Measurements from ENCODE around the gene KITLG.
"Not testable (repeated sequence)": the region's sequence is repeated elsewhere in the genome, so short reads cannot be mapped to it uniquely, and the experiment has no call there.

KITLG gene, protein sequence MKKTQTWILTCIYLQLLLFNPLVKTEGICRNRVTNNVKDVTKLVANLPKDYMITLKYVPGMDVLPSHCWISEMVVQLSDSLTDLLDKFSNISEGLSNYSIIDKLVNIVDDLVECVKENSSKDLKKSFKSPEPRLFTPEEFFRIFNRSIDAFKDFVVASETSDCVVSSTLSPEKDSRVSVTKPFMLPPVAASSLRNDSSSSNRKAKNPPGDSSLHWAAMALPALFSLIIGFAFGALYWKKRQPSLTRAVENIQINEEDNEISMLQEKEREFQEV

DNA sequence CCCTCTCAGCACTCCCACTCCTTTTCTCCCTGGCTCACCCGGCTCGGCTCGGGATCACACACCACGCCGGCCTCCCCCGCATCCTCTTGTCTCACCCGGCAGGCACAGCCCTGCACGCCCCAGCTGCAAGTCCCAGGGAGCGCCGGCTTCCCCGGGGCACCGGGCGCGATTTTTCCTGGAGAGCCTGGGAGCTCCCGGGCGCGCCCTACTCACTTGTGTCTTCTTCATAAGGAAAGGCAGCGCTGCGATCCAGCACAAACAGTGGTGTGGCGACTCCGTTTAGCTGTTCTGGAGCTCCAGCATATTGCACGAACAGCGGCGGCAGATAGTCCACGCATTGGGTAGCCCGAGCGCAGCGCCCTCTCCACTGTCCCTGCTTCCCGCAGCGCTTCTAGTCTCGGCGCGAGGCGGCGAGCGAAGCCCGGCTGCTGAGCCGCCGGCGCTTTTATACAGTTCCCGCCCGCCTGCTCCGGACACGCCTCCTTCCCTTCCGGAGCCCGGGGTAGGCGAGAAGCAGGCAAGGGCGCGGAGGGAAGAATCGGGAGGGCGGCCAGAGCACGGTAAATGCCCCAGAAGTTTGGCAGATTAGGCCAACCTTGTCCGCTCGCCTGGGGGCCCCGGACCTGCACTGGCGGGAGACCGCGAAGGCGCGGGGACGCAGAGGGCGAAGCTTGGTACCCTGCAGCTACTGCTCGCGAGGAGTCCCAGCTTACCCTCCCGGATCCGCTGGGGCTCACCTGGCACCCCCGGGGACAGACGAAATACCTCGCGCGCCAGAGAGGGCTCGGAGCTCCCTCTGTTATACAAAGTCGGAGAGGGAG is at the start of gene KITLG:
KITLG (minus strand) TSS at position 421 of the 821 bp plus-strand sequence; CDS start at position 228, 193 bp downstream.
- no peak within 1 kb of the TSS for H3K27ac Mint-ChIP-seq
- no peaks in the 10 kb centered on the region for H3K36me3 Mint-ChIP-seq
- peaks cover 12% of the 10 kb centered on the region for H3K4me1 Mint-ChIP-seq (ENCODE audit: low read depth)
- peaks cover 26% of the 10 kb centered on the region for H3K27me3 Mint-ChIP-seq
- H3K4me3 Mint-ChIP-seq = peak within 1 kb of the TSS; percentile 51
- H3K9me3 Mint-ChIP-seq (ENCODE audit: low read depth) = peaks cover 3% of the 10 kb centered on the region

DNA sequence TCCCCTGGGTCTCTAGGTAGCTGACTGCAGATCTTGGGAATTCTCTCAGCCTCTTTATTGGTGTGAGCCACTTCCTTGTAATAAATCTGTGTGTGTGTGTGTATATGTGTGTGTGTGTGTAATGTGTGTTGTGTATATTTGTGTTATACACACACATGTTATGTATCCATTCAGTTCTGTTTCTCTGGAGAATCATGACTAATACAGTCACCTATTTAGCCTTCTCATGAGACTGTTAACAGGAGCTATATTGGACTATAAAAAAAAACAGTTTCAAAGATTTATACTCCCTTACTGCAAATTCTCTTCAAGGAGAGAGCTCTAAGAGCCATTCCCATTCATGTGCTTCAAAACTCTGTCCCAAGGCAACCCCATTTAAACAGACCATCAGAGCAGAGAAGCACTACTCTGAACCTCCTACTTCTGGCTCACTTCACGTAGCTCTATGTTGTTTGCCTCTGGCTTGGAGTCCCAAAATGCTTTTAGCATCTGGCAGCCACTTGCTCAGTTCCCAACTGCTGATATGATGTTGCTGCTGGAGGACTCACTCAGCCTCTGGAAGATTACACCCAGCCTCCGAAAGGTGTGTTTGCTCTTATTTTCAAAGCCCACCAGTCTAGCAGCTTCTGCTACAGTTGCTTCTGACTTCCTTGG is 48.7 kb upstream of the KITLG start:
- H3K9me3 Mint-ChIP-seq (ENCODE audit: low read depth) = no peaks in the 10 kb centered on the region
- no peak overlapping the region for H3K27ac Mint-ChIP-seq
- H3K27me3 Mint-ChIP-seq = peaks cover 2% of the 10 kb centered on the region
- H3K4me1 Mint-ChIP-seq (ENCODE audit: low read depth) = no peaks in the 10 kb centered on the region
- no peaks in the 10 kb centered on the region for H3K36me3 Mint-ChIP-seq
- no peak overlapping the region for H3K4me3 Mint-ChIP-seq

GRCh38 chr12:88628035-88628434 is 47.8 kb upstream of the KITLG start:
- not testable (repeated sequence) for H3K36me3 Mint-ChIP-seq; H3K9me3 Mint-ChIP-seq (ENCODE audit: low read depth); H3K4me1 Mint-ChIP-seq (ENCODE audit: low read depth); H3K4me3 Mint-ChIP-seq; H3K27ac Mint-ChIP-seq; H3K27me3 Mint-ChIP-seq

GRCh38 chr12:88627501-88627900 is 47.2 kb upstream of the KITLG start:
- no peak overlapping the region for H3K27ac Mint-ChIP-seq
- H3K4me3 Mint-ChIP-seq = no peak overlapping the region
- no peaks in the 10 kb centered on the region for H3K36me3 Mint-ChIP-seq
- no peaks in the 10 kb centered on the region for H3K9me3 Mint-ChIP-seq (ENCODE audit: low read depth)
- no peaks in the 10 kb centered on the region for H3K4me1 Mint-ChIP-seq (ENCODE audit: low read depth)
- H3K27me3 Mint-ChIP-seq = peaks cover 2% of the 10 kb centered on the region

- Mint-ChIP-seq H3K27me3 (peaks cover 2% of the 10 kb centered on the region), H3K9me3 (ENCODE audit: low read depth) (no peaks in the 10 kb centered on the region), H3K27ac (no peak overlapping the region), H3K36me3 (no peaks in the 10 kb centered on the region), H3K4me3 (no peak overlapping the region), H3K4me1 (ENCODE audit: low read depth) (no peaks in the 10 kb centered on the region)
Measured at GRCh38 chr12:88625356-88625755, 45.1 kb upstream of the KITLG start.

DNA sequence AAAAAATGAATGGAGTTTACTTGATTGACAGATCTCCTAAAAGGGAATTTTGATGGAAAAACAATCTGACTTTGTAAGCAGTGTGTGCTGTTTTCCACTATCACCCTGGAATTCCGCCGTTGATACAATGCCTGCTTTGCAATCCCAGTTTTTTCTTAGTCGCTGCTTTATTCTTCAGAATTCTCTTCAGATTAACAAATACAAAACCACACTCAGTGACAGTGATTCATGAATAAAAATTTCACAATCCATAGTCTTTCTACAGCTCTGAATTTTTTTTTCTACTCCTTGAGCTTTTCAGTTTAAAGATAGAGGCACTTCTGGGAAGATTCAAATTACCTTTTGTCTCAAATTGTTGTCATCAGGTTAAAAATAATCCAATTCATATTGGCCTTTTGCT is 44.6 kb upstream of the KITLG start:
- no peaks in the 10 kb centered on the region for H3K9me3 Mint-ChIP-seq (ENCODE audit: low read depth)
- H3K4me1 Mint-ChIP-seq (ENCODE audit: low read depth) = no peaks in the 10 kb centered on the region
- no peaks in the 10 kb centered on the region for H3K36me3 Mint-ChIP-seq
- peaks cover 2% of the 10 kb centered on the region for H3K27me3 Mint-ChIP-seq
- no peak overlapping the region for H3K27ac Mint-ChIP-seq
- no peak overlapping the region for H3K4me3 Mint-ChIP-seq

GRCh38 chr12:88623777-88624548 is 43.7 kb upstream of the KITLG start:
- no peaks in the 10 kb centered on the region for H3K9me3 Mint-ChIP-seq (ENCODE audit: low read depth)
- peaks cover 2% of the 10 kb centered on the region for H3K27me3 Mint-ChIP-seq
- no peaks in the 10 kb centered on the region for H3K4me1 Mint-ChIP-seq (ENCODE audit: low read depth)
- H3K4me3 Mint-ChIP-seq = no peak overlapping the region
- H3K27ac Mint-ChIP-seq = no peak overlapping the region
- no peaks in the 10 kb centered on the region for H3K36me3 Mint-ChIP-seq

- no peak overlapping the region for H3K27ac Mint-ChIP-seq
- H3K36me3 Mint-ChIP-seq = no peaks in the 10 kb centered on the region
- H3K27me3 Mint-ChIP-seq = no peaks in the 10 kb centered on the region
- H3K9me3 Mint-ChIP-seq (ENCODE audit: low read depth) = no peaks in the 10 kb centered on the region
- no peaks in the 10 kb centered on the region for H3K4me1 Mint-ChIP-seq (ENCODE audit: low read depth)
- H3K4me3 Mint-ChIP-seq = no peak overlapping the region
Measured at GRCh38 chr12:88617352-88617751, 37.1 kb upstream of the KITLG start.

DNA sequence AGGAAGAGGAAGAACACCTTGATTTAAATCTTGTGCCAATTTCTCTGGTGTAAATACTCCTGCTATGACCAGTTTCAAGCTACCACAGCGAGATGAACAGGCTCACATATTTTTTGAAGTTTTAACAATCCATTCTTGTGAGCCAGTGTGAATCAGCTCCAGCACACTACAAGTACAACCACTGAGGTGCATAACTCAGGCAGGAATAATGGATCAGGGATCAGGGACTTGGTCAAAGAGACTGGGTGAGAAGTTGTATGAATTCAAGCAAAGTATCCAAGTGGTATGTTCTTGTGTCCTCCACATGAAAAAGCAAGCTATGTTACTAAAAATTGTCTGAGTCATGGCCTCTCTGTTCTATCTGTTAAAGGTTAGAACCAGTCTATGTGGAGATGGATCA is 35.2 kb upstream of the KITLG start:
- Mint-ChIP-seq H3K4me1 (ENCODE audit: low read depth) (no peaks in the 10 kb centered on the region), H3K9me3 (ENCODE audit: low read depth) (no peaks in the 10 kb centered on the region), H3K27ac (no peak overlapping the region), H3K27me3 (no peaks in the 10 kb centered on the region), H3K4me3 (no peak overlapping the region), H3K36me3 (no peaks in the 10 kb centered on the region)

DNA sequence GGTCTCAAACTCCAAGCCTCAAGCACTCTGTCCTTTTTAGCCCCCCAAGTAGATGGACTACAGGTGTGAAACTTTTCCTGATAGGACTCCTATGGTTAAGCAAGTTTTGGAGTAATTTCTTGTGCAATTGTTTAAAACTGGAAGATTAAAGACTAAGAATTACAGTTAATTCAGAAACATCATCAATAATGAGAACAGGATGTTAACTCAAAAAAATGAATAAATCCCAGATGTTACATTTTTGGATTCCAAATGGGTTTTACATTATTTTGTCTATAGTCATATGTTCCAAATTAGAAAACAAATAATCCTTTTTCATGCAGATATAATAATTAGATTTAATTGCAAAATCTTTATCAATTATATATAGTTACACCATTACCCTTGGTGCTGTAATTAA is 24.4 kb upstream of the KITLG start:
- Mint-ChIP-seq H3K27ac (no peak overlapping the region), H3K36me3 (no peaks in the 10 kb centered on the region), H3K9me3 (ENCODE audit: low read depth) (peaks cover 5% of the 10 kb centered on the region), H3K27me3 (peaks cover 2% of the 10 kb centered on the region), H3K4me3 (no peak overlapping the region), H3K4me1 (ENCODE audit: low read depth) (no peaks in the 10 kb centered on the region)

GRCh38 chr12:88600272-88600671 is 20.0 kb upstream of the KITLG start:
- peaks cover under 1% of the 10 kb centered on the region for H3K27me3 Mint-ChIP-seq
- H3K4me3 Mint-ChIP-seq = no peak overlapping the region

DNA sequence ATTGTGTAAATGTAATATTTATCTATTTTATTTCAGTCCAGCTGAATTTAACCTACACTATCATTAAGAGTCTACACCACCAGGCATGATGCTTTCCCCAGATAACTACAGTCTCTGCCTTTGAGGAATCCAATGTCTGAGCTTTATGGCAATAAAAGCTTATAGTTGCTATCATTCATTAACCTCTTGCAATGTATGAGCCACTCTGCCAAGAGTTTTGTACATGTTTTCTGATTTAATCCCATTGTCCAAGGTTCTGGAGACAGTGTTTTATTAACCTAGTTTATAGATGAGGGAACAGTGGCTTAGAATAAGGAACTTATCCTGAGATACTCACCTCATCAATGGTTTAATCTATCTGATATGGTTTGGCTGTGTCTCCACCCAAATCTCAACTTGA is 17.1 kb upstream of the KITLG start:
- no peak overlapping the region for H3K4me3 Mint-ChIP-seq
- no peaks in the 10 kb centered on the region for H3K36me3 Mint-ChIP-seq
- peaks cover 5% of the 10 kb centered on the region for H3K9me3 Mint-ChIP-seq (ENCODE audit: low read depth)
- H3K27ac Mint-ChIP-seq = no peak overlapping the region
- peaks cover 3% of the 10 kb centered on the region for H3K27me3 Mint-ChIP-seq
- H3K4me1 Mint-ChIP-seq (ENCODE audit: low read depth) = no peaks in the 10 kb centered on the region

More at GRCh38 chr12:88600272-88600671, 20.0 kb upstream of the KITLG start:
- Mint-ChIP-seq H3K36me3 (no peaks in the 10 kb centered on the region), H3K27ac (no peak overlapping the region), H3K9me3 (ENCODE audit: low read depth) (peaks cover 5% of the 10 kb centered on the region), H3K4me1 (ENCODE audit: low read depth) (no peaks in the 10 kb centered on the region)

- H3K27ac Mint-ChIP-seq = no peak overlapping the region
- H3K36me3 Mint-ChIP-seq = no peaks in the 10 kb centered on the region
- H3K4me3 Mint-ChIP-seq = no peak overlapping the region
- H3K27me3 Mint-ChIP-seq = peaks cover 3% of the 10 kb centered on the region
- H3K9me3 Mint-ChIP-seq (ENCODE audit: low read depth) = peaks cover 5% of the 10 kb centered on the region
- H3K4me1 Mint-ChIP-seq (ENCODE audit: low read depth) = no peaks in the 10 kb centered on the region
Measured at GRCh38 chr12:88595697-88596096, 15.4 kb upstream of the KITLG start.

- H3K4me1 Mint-ChIP-seq (ENCODE audit: low read depth) = no peaks in the 10 kb centered on the region
Measured at GRCh38 chr12:88594780-88595179, 14.5 kb upstream of the KITLG start.

DNA sequence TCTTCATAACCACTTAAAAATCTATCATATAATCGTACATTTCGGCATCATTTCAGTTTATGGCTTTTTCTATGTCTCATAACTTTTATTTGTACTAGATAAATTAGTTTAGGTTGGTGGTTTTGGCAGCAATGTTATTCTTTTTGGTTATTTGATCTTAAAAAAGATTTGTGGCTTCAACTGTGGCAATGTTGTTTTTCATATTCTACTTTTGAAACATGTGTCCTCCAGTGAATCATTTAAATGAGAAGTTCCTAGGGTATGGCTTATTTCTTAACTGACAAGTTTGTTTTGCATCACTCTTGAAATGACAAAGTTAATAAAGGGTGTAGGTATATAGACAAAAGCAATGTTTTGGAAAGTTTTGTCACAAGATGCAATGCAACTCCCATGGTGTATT is 11.1 kb upstream of the KITLG start:
- Mint-ChIP-seq H3K4me1 (ENCODE audit: low read depth) (no peaks in the 10 kb centered on the region), H3K27ac (no peak overlapping the region), H3K36me3 (no peaks in the 10 kb centered on the region), H3K4me3 (no peak overlapping the region), H3K27me3 (peaks cover 3% of the 10 kb centered on the region), H3K9me3 (ENCODE audit: low read depth) (peaks cover 8% of the 10 kb centered on the region)

More at GRCh38 chr12:88594780-88595179, 14.5 kb upstream of the KITLG start:
- no peaks in the 10 kb centered on the region for H3K36me3 Mint-ChIP-seq
- no peak overlapping the region for H3K27ac Mint-ChIP-seq
- H3K4me3 Mint-ChIP-seq = no peak overlapping the region
- peaks cover 3% of the 10 kb centered on the region for H3K27me3 Mint-ChIP-seq
- peaks cover under 1% of the 10 kb centered on the region for H3K9me3 Mint-ChIP-seq (ENCODE audit: low read depth)

Data from activated naive CD8-positive, alpha-beta T cell (primary cell).